ENCODE results near the gene SPIN3. TPM values are rescaled to one million over a fixed set of nuclear protein-coding genes. Genes with fewer than 3 reads are reported as not detected.

The SPIN3 gene
- polyA plus RNA-seq, 1 donor (not counting 4 experiments of a cell fraction or from before 2014, with no cell fraction given): 5.5 TPM

DNA sequence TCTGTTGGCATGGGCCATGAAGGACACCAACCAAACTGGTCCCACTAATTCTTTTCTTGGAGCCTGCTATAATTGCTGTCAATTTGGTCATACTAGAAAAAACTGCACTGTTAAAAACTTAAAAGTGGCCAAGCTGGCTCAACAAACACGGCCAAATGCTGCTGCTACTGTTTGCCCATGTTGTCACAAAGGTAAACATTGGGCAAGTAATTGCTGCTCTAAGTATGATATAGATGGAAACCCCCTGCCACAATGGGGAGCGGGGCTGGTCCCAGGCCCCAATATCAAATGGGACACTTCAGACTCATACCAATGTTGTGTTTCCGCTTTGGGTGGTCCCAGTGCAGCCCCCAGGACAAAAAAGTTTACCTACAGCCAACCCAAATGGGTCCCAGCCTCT, 52.1 kb downstream of the SPIN3 start:
- Histone ChIP-seq H3K9me3 (ENCODE audit: control insufficient read depth, low read depth, low read length) (no peaks in the 10 kb centered on the region), H3K9me1 (ENCODE audit: control insufficient read depth, extremely low read depth, insufficient read depth, low read length) (no peaks in the 10 kb centered on the region), H3K79me2 (ENCODE audit: control insufficient read depth, insufficient read depth, low read length) (no peaks in the 10 kb centered on the region), H3K36me3 (ENCODE audit: control insufficient read depth in 2 of 2, extremely low read depth in 1 of 2, insufficient read depth in 2 of 2, low read length in 2 of 2) (no peaks in the 10 kb centered on the region), H2AFZ (ENCODE audit: control insufficient read depth, low read length) (no peak overlapping the region), H3K27ac (ENCODE audit: control insufficient read depth, insufficient read depth, low read length) (no peak overlapping the region), H3K4me2 (ENCODE audit: control insufficient read depth, extremely low read depth, insufficient read depth, low read depth, low read length) (no peak overlapping the region), H3K4me3 (ENCODE audit: control insufficient read depth in 2 of 3, extremely low read depth in 1 of 3, insufficient read depth in 2 of 3, low read depth in 1 of 3, low read length in 3 of 3) (no peak overlapping the region), H3K27me3 (ENCODE audit: control insufficient read depth, extremely low read depth, insufficient read depth, low read length) (no peaks in the 10 kb centered on the region), H3K9ac (ENCODE audit: control insufficient read depth, extremely low read depth, insufficient read depth, low read length) (no peak overlapping the region), H4K20me1 (ENCODE audit: control insufficient read depth, extremely low read depth, insufficient read depth, low read length) (no peaks in the 10 kb centered on the region), H3K4me1 (ENCODE audit: control insufficient read depth, extremely low read depth, insufficient read depth, low read length) (peaks cover 17% of the 10 kb centered on the region)
- TF ChIP-seq, protein P1, sequence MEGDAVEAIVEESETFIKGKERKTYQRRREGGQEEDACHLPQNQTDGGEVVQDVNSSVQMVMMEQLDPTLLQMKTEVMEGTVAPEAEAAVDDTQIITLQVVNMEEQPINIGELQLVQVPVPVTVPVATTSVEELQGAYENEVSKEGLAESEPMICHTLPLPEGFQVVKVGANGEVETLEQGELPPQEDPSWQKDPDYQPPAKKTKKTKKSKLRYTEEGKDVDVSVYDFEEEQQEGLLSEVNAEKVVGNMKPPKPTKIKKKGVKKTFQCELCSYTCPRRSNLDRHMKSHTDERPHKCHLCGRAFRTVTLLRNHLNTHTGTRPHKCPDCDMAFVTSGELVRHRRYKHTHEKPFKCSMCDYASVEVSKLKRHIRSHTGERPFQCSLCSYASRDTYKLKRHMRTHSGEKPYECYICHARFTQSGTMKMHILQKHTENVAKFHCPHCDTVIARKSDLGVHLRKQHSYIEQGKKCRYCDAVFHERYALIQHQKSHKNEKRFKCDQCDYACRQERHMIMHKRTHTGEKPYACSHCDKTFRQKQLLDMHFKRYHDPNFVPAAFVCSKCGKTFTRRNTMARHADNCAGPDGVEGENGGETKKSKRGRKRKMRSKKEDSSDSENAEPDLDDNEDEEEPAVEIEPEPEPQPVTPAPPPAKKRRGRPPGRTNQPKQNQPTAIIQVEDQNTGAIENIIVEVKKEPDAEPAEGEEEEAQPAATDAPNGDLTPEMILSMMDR (optimal IDR thresholded peaks at IDR 0.05 in 1 of 3, IDR thresholded peaks at IDR 0.05 in 1 of 3, conservative IDR thresholded peaks at IDR 0.05 in 1 of 3; ENCODE audit: extremely low read depth in 1 of 3, insufficient read depth in 2 of 3, low read length in 3 of 3): no peak
- no peak for TF ChIP-seq EZH2 (IDR thresholded peaks at IDR 0.05; ENCODE audit: low read length)
- dilution Hi-C loops (cut with MboI; ENCODE audit: extremely low pct_ligation_motif_present, low sequenced_read_pairs): no loop called here
- no peak for DNase-seq (ENCODE audit: low read depth, low spot score)
- FAIRE-seq: no peak

Other genes starting within 250 kb of the SPIN3 start
- gene SPIN2B, start 126.0 kb upstream of the SPIN3 start, polyA plus RNA-seq: 5.2 to 9.7 TPM (median 6.8 TPM) in 3 replicates
- 0.17 to 0.42 TPM (median 0.32 TPM) in 3 replicates for gene SPIN2A, start 141.9 kb upstream of the SPIN3 start, polyA plus RNA-seq